Fibroblast of mammary gland (primary cell): ENCODE results near the gene CDH13.
A peak's percentile ranks its signal among the peaks of the same experiment; 100 is the strongest.

Experiments used
- DNase-seq: peaks from one replicate; pipeline ENCODE4 v3.0.0-alpha.2; 2010; ENCODE audit warnings: low read depth
- H3K4me3 ChIP-seq: 2 replicates; pipeline ENCODE4 v1.5.1; 2011; ENCODE audit warnings: low read depth, mild to moderate bottlenecking, low read length, moderate library complexity; ENCODE audit not compliant: control insufficient read depth
- TF ChIP-seq, protein P1 (sequence below): conservative IDR thresholded peaks from 2 replicates; pipeline ENCODE4 v1.5.1; 2011; ENCODE audit warnings: low read depth, low read length, inconsistent platforms; ENCODE audit not compliant: control insufficient read depth, insufficient read depth

CDH13 gene

DNA sequence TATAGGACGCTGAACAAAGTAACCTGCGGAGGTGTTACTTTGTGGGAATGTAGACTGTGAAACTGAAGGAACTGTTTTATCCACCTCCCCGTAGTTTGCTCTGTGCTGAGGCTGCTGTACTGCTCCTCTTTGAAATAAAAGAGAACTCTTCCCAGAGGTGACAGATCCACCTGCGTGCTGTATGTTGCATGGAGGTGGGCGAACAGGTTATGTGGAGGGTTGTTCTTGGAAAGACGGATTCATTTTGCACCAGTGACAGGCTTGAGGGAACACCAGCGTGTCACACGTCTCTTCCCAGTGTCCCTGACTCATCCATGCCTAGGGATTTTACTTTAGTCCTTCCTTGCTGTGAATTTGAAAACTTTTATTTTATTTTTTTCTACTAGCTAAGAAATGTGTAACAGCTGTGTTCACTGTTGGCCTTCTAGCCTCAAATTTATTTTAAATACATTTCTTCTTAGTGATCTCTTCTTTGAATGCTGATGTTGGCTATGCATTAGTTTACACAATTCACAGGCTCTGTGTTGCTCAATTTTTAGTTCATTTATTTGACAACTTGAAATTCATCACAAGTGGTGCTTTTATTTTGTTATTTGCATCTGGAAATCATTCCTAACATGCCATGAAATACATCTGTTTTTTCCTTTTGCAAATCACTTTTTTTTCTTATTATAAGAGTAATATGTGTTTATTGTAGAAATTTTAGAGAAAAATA lies 512.4 kb downstream of the CDH13 start:
- DNase-seq, result no peak
- TF ChIP-seq, protein P1, sequence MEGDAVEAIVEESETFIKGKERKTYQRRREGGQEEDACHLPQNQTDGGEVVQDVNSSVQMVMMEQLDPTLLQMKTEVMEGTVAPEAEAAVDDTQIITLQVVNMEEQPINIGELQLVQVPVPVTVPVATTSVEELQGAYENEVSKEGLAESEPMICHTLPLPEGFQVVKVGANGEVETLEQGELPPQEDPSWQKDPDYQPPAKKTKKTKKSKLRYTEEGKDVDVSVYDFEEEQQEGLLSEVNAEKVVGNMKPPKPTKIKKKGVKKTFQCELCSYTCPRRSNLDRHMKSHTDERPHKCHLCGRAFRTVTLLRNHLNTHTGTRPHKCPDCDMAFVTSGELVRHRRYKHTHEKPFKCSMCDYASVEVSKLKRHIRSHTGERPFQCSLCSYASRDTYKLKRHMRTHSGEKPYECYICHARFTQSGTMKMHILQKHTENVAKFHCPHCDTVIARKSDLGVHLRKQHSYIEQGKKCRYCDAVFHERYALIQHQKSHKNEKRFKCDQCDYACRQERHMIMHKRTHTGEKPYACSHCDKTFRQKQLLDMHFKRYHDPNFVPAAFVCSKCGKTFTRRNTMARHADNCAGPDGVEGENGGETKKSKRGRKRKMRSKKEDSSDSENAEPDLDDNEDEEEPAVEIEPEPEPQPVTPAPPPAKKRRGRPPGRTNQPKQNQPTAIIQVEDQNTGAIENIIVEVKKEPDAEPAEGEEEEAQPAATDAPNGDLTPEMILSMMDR, result no peak
- H3K4me3 ChIP-seq, result no peak overlapping the region

DNA sequence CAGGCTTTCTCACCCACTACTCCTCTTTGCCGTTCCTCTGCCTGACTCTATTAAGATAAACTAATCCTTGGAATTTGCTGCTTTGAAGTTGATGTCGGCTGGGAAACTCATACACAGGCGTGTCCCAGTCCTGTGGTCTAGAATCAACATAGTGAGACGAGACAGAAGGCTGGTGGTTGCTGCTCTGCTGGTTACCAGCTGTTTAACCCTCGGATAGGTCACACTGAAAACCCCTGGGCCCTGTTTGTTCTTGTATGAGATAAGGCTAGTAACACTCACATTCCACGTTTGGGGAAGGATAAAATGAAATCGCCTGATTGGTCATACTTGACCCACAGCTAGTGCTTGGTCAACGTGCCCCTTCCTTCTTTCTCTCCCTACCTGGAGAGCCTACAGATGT lies 517.0 kb downstream of the CDH13 start:
- H3K4me3 ChIP-seq, result no peak overlapping the region
- TF ChIP-seq, protein P1, result no peak
- peak; percentile 3 for DNase-seq

GRCh38 chr16:83145297-83145696 lies 518.5 kb downstream of the CDH13 start:
- no peak overlapping the region for H3K4me3 ChIP-seq
- TF ChIP-seq, protein P1, result no peak
- DNase-seq, result no peak

DNA sequence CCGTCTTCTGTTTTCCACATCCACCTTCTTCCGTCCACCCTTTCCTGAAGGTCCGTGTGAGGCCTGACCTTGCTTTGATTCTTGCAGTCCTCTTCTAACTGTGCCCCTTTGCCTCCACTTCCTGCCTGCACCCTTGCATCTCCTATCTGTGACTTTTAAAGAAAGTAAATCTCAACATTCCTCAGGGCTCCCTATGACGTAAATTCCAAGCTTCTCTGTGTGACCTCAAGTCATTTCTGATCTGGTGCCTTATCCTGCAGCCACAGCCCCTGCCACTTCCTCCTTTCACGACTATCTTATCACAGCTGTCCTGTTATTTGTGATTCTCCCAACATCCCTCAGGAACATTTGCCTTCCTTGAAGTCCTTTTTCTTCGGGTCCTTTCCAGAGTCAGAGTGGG lies 520.5 kb downstream of the CDH13 start:
- no peak for DNase-seq
- no peak overlapping the region for H3K4me3 ChIP-seq
- TF ChIP-seq, protein P1, result no peak

DNA sequence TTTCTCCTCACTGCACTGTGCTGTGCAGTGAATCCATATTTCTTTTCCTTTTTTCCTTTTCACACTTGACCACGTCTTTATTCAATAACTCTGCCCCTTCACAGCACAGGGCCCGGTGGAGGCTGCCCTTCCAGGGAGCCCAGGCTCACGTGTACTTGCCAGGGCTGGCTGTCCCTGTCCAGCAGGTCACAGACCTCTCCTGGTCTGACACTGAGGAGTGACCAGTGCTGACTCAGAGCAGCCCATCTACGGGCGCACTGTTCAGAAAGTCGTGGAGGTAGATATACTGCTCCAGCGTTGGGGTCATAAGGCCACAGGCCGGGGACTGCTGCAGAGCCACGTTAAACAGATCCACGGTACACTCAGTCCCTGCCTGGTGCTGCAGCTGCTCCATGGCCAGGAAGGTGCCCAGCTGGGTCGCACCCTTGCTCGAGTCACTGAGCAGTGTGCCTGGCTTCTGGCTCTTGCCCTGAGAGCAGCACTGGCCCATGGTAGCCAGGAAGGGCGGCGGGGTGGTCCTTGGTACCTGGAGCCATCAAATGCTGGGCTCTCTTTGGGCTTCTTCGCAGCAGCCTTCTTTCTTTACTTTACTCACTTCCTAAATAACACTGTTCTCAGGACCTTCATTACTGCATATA lies 531.7 kb downstream of the CDH13 start:
- DNase-seq, result no peak
- H3K4me3 ChIP-seq, result no peak overlapping the region
- TF ChIP-seq, protein P1, result no peak

DNA sequence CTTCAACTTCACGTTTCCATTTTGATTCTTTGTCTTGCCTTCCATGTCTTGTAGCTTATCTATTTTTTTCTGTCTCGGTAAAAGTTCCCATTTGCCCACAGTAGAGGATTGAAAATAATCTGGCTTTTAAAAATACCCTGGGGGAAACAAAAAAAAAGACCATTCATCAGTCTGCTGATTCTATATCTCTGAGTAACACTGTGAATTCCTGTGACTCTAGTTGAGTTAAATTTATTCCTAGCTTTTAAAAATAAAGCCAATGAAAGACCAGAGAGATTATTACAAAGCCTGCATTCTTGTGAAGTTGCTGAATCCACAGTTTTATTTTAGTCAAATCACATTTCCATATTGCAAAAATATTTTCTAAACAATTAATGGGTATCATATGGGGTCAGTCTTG lies 532.3 kb downstream of the CDH13 start:
- DNase-seq, result no peak
- H3K4me3 ChIP-seq, result no peak overlapping the region
- TF ChIP-seq, protein P1, result no peak
